ENCODE results near the gene MYO1A. TPM values are rescaled to one million over a fixed set of nuclear protein-coding genes. Genes with fewer than 3 reads are reported as not detected.
"Not testable (repeated sequence)": the region's sequence is repeated elsewhere in the genome, so short reads cannot be mapped to it uniquely, and the experiment has no call there.

MYO1A gene
- total RNA-seq, 1 experiment from 2014 or later = 0.12 TPM

- H3K36me3 Mint-ChIP-seq (ENCODE audit: insufficient read depth, unreplicated experiment) = no peaks in the 10 kb centered on the region
- CTCF ChIA-PET = no interaction called here
- POLR2A ChIA-PET = interaction anchor here (0.5 kb wide), 1 partner anchor 83 kb away, joined by 3 read pairs; no protein-coding TSS in a partner anchor
- peaks cover 35% of the 10 kb centered on the region for H3K4me1 Mint-ChIP-seq (ENCODE audit: insufficient read depth, unreplicated experiment)
- H3K9me3 Mint-ChIP-seq (ENCODE audit: unreplicated experiment) = no peaks in the 10 kb centered on the region
- no peak overlapping the region for H3K27ac Mint-ChIP-seq (ENCODE audit: low read depth, unreplicated experiment)
- no peak for TF ChIP-seq CTCF (IDR thresholded peaks at IDR 0.05; ENCODE audit: unreplicated experiment)
- H3K27me3 Mint-ChIP-seq (ENCODE audit: insufficient read depth, unreplicated experiment) = no peaks in the 10 kb centered on the region
- no peak overlapping the region for H3K4me3 Mint-ChIP-seq (ENCODE audit: unreplicated experiment)
- BruUV-seq (replicated peaks) = no TSS peak
- intact Hi-C loops (cut with micrococcal nuclease) = no loop called here
- DNase-seq (ENCODE audit: unreplicated experiment) = no peak
These were observed 66.5 kb downstream of the MYO1A start for GRCh38 chr12:56983386-56983785.

- intact Hi-C loops (cut with micrococcal nuclease); H3K9me3 Mint-ChIP-seq (ENCODE audit: unreplicated experiment); H3K36me3 Mint-ChIP-seq (ENCODE audit: insufficient read depth, unreplicated experiment); H3K27ac Mint-ChIP-seq (ENCODE audit: low read depth, unreplicated experiment); H3K27me3 Mint-ChIP-seq (ENCODE audit: insufficient read depth, unreplicated experiment); H3K4me3 Mint-ChIP-seq (ENCODE audit: unreplicated experiment); DNase-seq (ENCODE audit: unreplicated experiment); BruUV-seq (replicated peaks); POLR2A ChIA-PET; CTCF ChIA-PET: not testable (repeated sequence)
- H3K4me1 Mint-ChIP-seq (ENCODE audit: insufficient read depth, unreplicated experiment) = peaks cover 35% of the 10 kb centered on the region
These were observed 67.2 kb downstream of the MYO1A start for GRCh38 chr12:56982578-56983236.

- no TSS peak for BruUV-seq (replicated peaks)
- Mint-ChIP-seq H3K4me3 (ENCODE audit: unreplicated experiment) (no peak overlapping the region), H3K36me3 (ENCODE audit: insufficient read depth, unreplicated experiment) (no peaks in the 10 kb centered on the region), H3K9me3 (ENCODE audit: unreplicated experiment) (no peaks in the 10 kb centered on the region), H3K27me3 (ENCODE audit: insufficient read depth, unreplicated experiment) (no peaks in the 10 kb centered on the region), H3K27ac (ENCODE audit: low read depth, unreplicated experiment) (peak overlapping the region; percentile 66), H3K4me1 (ENCODE audit: insufficient read depth, unreplicated experiment) (peaks cover 20% of the 10 kb centered on the region)
- ChIA-PET POLR2A (interaction anchor here (0.6 to 0.8 kb wide), 2 partner anchors 79 to 145 kb away, joined by 3 to 4 read pairs; no protein-coding TSS in a partner anchor), CTCF (interaction anchor here (0.6 to 1.5 kb wide), 3 partner anchors 20 to 308 kb away, joined by 3 to 4 read pairs (median 3); no protein-coding TSS in a partner anchor)
- intact Hi-C loops (cut with micrococcal nuclease) = no loop called here
- no peak for DNase-seq (ENCODE audit: unreplicated experiment)
- TF ChIP-seq CTCF (IDR thresholded peaks at IDR 0.05; ENCODE audit: unreplicated experiment) = no peak
These were observed 68.9 kb downstream of the MYO1A start for GRCh38 chr12:56980941-56981530.

- DNase-seq (ENCODE audit: unreplicated experiment) = no peak
- BruUV-seq (replicated peaks) = no TSS peak
- no peak for TF ChIP-seq CTCF (IDR thresholded peaks at IDR 0.05; ENCODE audit: unreplicated experiment)
- peak overlapping the region; percentile 66 for H3K27ac Mint-ChIP-seq (ENCODE audit: low read depth, unreplicated experiment)
- H3K4me3 Mint-ChIP-seq (ENCODE audit: unreplicated experiment) = no peak overlapping the region
- CTCF ChIA-PET = interaction anchor here (0.6 to 0.8 kb wide), 3 partner anchors 141 to 309 kb away, joined by 3 read pairs; no protein-coding TSS in a partner anchor
- H3K27me3 Mint-ChIP-seq (ENCODE audit: insufficient read depth, unreplicated experiment) = no peaks in the 10 kb centered on the region
- H3K36me3 Mint-ChIP-seq (ENCODE audit: insufficient read depth, unreplicated experiment) = no peaks in the 10 kb centered on the region
- intact Hi-C loops (cut with micrococcal nuclease) = no loop called here
- peaks cover 15% of the 10 kb centered on the region for H3K4me1 Mint-ChIP-seq (ENCODE audit: insufficient read depth, unreplicated experiment)
- POLR2A ChIA-PET = interaction anchor here (0.6 to 1.1 kb wide), 2 partner anchors 82 to 140 kb away, joined by 3 read pairs; no protein-coding TSS in a partner anchor
- no peaks in the 10 kb centered on the region for H3K9me3 Mint-ChIP-seq (ENCODE audit: unreplicated experiment)
These were observed 69.7 kb downstream of the MYO1A start for GRCh38 chr12:56980268-56980667.
